ENCODE data around the gene IFT74. TPM values are rescaled to one million over a fixed set of nuclear protein-coding genes. Genes with fewer than 3 reads are reported as not detected.

The IFT74 gene
- total and polyA plus RNA-seq, 2 of the 13 experiments (the other 11 are each of a cell fraction or from before 2014, with no cell fraction given): 4.2 to 12.3 TPM

- Histone ChIP-seq H3K9me3 (ENCODE audit: low read length) (no peaks in the 10 kb centered on the region), H3K4me3 (replicated peaks in 1 of 3; ENCODE audit: insufficient read depth in 1 of 3, low read depth in 2 of 3, low read length in 3 of 3) (peak overlapping the region; percentile 90 to 98 (median 93)), H3K36me3 (replicated peaks in 1 of 2; ENCODE audit: control insufficient read depth in 1 of 2, insufficient read depth in 2 of 2, low read length in 2 of 2) (no peaks in the 10 kb centered on the region), H3K4me2 (ENCODE audit: low read depth, low read length) (peak overlapping the region; percentile 89), H3K4me1 (ENCODE audit: insufficient read depth, low read length) (peaks cover 54% of the 10 kb centered on the region), H3K9ac (ENCODE audit: insufficient read depth, low read depth, low read length) (peak overlapping the region; percentile 95), H3K27me3 (ENCODE audit: control insufficient read depth in 1 of 2, insufficient read depth in 2 of 2, low read length in 2 of 2) (no peaks in the 10 kb centered on the region; a peak in 1 of 5 replicates), H3K27ac (ENCODE audit: extremely low read length, insufficient read depth, low read length) (peak overlapping the region; percentile 98), H2AFZ (ENCODE audit: low read length) (peak overlapping the region; percentile 87), H3K79me2 (ENCODE audit: insufficient read depth, low read length) (peaks cover 39% of the 10 kb centered on the region), H4K20me1 (ENCODE audit: insufficient read depth, low read length) (0 out of 2 replicates have a peak, but pooled peaks cover 2% of the 10 kb centered on the region)
- ATAC-seq (no peak), DNase-seq (ENCODE audit: low spot score) (no peak), FAIRE-seq (no peak)
- intact Hi-C loops (cut with micrococcal nuclease; ENCODE audit: unreplicated experiment): loop anchor here (1.0 kb wide), 2 partner anchors 9 to 55 kb away; partner anchors contain the start of genes CAAP1 and IFT74
- WGBS (ENCODE audit: low lambda C conversion rate): under 1% methylated on average over 9 of the region's 9 CpGs
- ChIA-PET CTCF (ENCODE audit: low intra/inter-chr PET ratio, low total read pairs) (no interaction called here), POLR2A (interaction anchor here (1.9 to 2.2 kb wide), 2 partner anchors 8 to 55 kb away, joined by 17 to 30 read pairs; partner anchors contain the start of genes CAAP1 and IFT74)
- TSS peak; percentile 87 for BruUV-seq (replicated peaks)
- in situ Hi-C loops (cut with HindIII; ENCODE audit: extremely low pct_ligation_motif_present, low pct_unique_long_range_greater_than_20kb): no loop called here
- TF ChIP-seq PPARG (CRISPR knock-in tag; conservative IDR thresholded peaks at IDR 0.05) (no peak), GTF3A (CRISPR knock-in tag; conservative IDR thresholded peaks at IDR 0.05) (no peak), MNT (IDR thresholded peaks at IDR 0.05) (no peak), HNF1A (IDR thresholded peaks at IDR 0.05; ENCODE audit: low read depth) (no peak), HNF1A (CRISPR knock-in tag; IDR thresholded peaks at IDR 0.05; ENCODE audit: borderline replicate concordance) (no peak), ONECUT2 (CRISPR knock-in tag; IDR thresholded peaks at IDR 0.05) (no peak), PRDM15 (CRISPR knock-in tag; IDR thresholded peaks at IDR 0.05) (no peak), ATF3 (CRISPR knock-in tag; IDR thresholded peaks at IDR 0.05) (no peak), ZBTB44 (CRISPR knock-in tag; IDR thresholded peaks at IDR 0.05) (no peak), ZNF205 (CRISPR knock-in tag; IDR thresholded peaks at IDR 0.05) (no peak), GFI1 (CRISPR knock-in tag; IDR thresholded peaks at IDR 0.05; ENCODE audit: borderline replicate concordance) (0 out of 2 replicates have a peak, but pooled peaks have one; percentile 9), EEA1 (CRISPR knock-in tag; IDR thresholded peaks at IDR 0.05; ENCODE audit: borderline replicate concordance) (no peak), RXRA (CRISPR knock-in tag; IDR thresholded peaks at IDR 0.05) (no peak), ZKSCAN8 (CRISPR knock-in tag; IDR thresholded peaks at IDR 0.05; ENCODE audit: borderline replicate concordance) (no peak)
Observed at GRCh38 chr9:26947736-26948135, 8.5 kb upstream of the IFT74 start.

Data from HepG2 (cell line).